Kidney epithelial cell (primary cell): Measurements from ENCODE around the gene GAS2L1. TPM values are rescaled to one million over a fixed set of nuclear protein-coding genes. Genes with fewer than 3 reads are reported as not detected.

Source experiments
- DNase-seq: peaks from one replicate; pipeline ENCODE4 v3.0.0-alpha.2; 2010; ENCODE audit warnings: low read depth
- H3K27me3 ChIP-seq: 2 replicates; pipeline ENCODE4 v1.6.0; 2011; ENCODE audit warnings: low read length; ENCODE audit not compliant: control insufficient read depth, insufficient read depth
- H3K36me3 ChIP-seq: 2 replicates; pipeline ENCODE4 v1.5.1; 2011; ENCODE audit warnings: low read length; ENCODE audit not compliant: control insufficient read depth, insufficient read depth
- H3K4me3 ChIP-seq: 2 replicates; pipeline ENCODE4 v1.5.1; 2011; ENCODE audit warnings: low read depth, mild to moderate bottlenecking, control low read depth, low read length
- total RNA-seq: library from RNA; depleted of rRNA; stranded (reverse); fragments of >200 nt; gene quantifications from 2 replicates; pipeline ENCODE4 v1.2.3, GENCODE V29; 2015
- TF ChIP-seq, protein P1 (sequence below): IDR thresholded peaks from 2 replicates; pipeline ENCODE4 v1.5.1; 2011; ENCODE audit warnings: mild to moderate bottlenecking, moderate library complexity, low read length, control low read depth, inconsistent platforms; ENCODE audit not compliant: insufficient read depth, poor library complexity, severe bottlenecking

Gene GAS2L1
- total RNA-seq, 1 donor from 2014 or later: 8.9 TPM

DNA sequence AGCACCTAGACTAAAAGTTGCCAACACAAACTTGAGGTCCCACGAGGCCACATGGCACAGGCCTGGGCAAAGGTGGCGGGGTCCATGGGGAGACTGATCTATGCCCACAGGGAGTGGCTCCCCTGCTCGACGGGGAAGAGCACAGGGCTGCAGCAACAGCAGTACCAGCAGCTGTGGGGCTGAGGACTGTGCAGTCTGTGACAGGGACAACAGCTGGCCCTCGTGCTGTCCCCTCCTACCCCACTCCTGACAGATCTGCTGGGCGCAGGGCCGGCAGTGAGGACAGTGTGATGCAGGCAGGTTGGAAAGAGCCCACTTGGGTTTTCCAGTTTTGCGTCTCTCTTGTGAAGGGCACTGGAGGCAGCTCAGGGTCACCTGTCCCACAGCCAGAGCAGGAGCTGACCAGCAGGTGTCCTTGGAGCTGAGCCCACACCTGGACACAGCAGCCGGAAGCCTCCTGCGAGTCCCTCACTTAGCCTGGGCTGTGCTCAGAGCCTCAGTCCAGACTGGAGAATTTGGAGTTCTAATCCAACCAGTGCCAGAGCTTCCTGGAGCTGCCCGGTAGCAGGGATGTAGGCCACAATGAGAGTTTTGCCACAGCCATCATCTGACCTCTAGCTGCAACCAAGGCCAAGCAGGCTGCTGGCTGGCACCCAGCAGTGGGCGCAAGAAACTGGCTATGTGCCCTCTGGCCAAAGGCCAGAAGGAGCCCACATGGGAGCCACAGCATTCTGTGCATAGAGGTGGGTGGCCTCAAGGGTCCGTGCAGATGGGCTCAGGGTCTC, 3.6 kb upstream of the GAS2L1 start:
- DNase-seq: no peak
- no peak overlapping the region for H3K4me3 ChIP-seq
- H3K27me3 ChIP-seq: no peaks in the 10 kb centered on the region
- TF ChIP-seq, protein P1, sequence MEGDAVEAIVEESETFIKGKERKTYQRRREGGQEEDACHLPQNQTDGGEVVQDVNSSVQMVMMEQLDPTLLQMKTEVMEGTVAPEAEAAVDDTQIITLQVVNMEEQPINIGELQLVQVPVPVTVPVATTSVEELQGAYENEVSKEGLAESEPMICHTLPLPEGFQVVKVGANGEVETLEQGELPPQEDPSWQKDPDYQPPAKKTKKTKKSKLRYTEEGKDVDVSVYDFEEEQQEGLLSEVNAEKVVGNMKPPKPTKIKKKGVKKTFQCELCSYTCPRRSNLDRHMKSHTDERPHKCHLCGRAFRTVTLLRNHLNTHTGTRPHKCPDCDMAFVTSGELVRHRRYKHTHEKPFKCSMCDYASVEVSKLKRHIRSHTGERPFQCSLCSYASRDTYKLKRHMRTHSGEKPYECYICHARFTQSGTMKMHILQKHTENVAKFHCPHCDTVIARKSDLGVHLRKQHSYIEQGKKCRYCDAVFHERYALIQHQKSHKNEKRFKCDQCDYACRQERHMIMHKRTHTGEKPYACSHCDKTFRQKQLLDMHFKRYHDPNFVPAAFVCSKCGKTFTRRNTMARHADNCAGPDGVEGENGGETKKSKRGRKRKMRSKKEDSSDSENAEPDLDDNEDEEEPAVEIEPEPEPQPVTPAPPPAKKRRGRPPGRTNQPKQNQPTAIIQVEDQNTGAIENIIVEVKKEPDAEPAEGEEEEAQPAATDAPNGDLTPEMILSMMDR: no peak
- peaks cover 2% of the 10 kb centered on the region for H3K36me3 ChIP-seq

DNA sequence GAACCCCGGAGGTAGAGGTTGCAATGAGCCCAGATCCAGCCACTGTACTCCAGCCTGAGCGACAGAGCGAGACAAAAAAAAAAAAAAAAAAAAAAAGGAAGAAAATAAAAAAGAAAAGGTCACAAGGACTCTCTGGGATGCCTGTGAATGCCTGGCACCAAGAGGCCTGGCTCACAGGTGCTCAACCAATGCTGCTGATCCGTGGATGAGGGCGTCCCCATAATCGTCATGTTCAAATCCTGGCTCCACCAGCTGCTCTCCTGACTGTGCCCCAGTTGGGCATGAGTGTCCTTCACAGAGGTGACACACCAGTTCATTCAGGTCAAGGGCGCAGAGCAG, 645 bp upstream of the GAS2L1 start:
- Histone ChIP-seq H3K27me3 (no peaks in the 10 kb centered on the region), H3K36me3 (no peaks in the 10 kb centered on the region), H3K4me3 (no peak overlapping the region)
- TF ChIP-seq, protein P1: no peak
- no peak for DNase-seq

DNA sequence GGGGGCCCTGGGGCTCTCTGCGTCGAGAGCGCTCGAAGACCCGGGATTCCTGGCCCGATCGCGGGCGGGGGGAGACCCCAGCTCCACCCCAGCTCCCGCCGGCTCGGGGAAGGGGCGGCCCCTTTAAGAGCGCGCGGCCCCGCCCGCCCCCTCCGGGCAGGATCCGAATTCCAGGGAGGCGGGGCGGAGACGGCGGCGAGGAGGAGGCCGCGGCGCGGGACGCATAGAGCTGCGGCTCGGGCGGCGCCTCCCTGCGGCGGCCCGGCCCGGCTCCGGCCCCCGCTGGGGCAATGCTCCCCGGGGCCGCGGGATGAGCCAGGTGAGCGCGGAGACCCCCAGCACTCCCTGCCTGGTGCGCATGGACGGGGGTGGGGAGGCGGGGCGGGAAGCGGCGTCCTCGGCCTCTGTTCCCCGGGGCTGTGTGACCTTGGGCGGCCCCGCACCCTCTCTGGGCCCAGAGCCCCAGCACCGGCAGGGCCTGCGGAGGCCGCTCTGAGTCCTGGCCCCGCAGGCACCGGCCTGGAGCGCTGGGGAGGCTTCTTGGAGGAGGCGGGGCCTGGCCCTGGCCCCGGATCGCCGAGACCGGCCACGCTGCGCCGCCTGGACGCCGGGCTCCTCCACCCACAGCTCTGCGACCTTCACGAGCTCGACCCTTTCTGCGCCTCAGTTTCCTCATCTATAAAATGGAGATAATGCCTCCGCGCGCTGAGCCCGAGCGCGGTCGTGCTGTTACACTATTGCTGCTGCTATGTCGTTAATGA, 565 bp downstream of the GAS2L1 start:
- Histone ChIP-seq H3K36me3 (no peaks in the 10 kb centered on the region), H3K4me3 (peak overlapping the region; percentile 68), H3K27me3 (no peaks in the 10 kb centered on the region)
- no peak for DNase-seq
- TF ChIP-seq, protein P1: no peak

DNA sequence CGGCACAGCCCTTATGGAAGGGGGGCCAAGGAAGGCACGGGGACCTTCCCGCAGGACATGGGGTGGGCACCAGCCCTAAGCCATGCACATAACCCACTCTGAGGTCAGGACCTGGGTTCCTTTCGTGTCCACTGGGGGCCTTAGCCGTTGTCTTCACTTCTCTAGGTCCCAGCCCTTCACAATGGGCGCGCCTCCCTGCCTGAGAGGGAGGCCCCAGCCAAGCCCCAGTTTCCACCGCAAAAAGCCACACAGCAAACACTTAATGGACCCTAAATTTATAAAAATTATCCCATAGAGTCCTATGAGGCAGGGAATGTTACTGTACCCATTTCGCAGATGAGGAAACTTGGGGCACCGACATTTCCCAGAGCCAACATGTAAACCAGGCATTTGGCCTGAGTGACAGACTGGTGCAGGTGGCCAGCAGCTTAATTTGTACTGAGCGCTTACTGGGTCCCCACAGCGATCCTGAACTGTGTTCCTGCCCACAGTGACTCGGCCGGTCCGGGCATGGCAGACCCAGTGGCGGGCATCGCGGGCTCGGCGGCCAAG, 1.2 kb downstream of the GAS2L1 start:
- Histone ChIP-seq H3K27me3 (no peaks in the 10 kb centered on the region), H3K36me3 (no peaks in the 10 kb centered on the region), H3K4me3 (peak overlapping the region; percentile 68)
- TF ChIP-seq, protein P1: no peak
- DNase-seq: no peak

DNA sequence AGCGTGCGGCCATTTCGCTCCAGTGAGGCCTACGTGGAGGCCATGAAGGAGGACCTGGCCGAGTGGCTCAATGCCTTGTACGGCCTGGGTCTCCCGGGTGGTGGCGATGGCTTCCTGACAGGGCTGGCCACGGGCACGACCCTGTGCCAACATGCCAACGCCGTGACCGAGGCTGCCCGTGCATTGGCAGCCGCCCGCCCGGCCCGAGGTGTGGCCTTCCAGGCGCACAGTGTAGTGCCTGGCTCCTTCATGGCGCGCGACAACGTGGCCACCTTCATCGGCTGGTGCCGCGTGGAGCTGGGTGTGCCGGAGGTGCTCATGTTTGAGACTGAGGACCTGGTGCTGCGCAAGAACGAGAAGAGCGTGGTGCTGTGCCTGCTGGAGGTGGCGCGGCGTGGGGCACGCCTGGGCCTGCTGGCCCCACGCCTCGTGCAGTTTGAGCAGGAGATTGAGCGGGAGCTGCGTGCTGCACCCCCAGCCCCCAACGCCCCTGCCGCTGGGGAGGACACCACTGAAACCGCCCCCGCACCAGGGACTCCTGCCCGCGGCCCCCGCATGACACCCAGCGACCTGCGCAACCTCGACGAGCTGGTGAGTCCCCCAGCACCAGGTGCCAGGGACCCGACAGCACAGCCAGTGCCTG, 1.8 kb downstream of the GAS2L1 start:
- H3K36me3 ChIP-seq: no peaks in the 10 kb centered on the region
- DNase-seq: no peak
- H3K27me3 ChIP-seq: peaks cover 5% of the 10 kb centered on the region
- no peak overlapping the region for H3K4me3 ChIP-seq
- TF ChIP-seq, protein P1: no peak
